ENCODE measurements around the gene ATXN7L3B. TPM values are rescaled to one million over a fixed set of nuclear protein-coding genes. Genes with fewer than 3 reads are reported as not detected.

Gene ATXN7L3B, protein sequence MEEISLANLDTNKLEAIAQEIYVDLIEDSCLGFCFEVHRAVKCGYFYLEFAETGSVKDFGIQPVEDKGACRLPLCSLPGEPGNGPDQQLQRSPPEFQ
- total RNA-seq (2022; extraction: Qiagen RNA extraction; ENCODE audit: low read depth), result 12.8 to 17.4 TPM (median 16.6 TPM) in 5 replicates

GRCh38 chr12:74537707-74538385 is at the start of gene ATXN7L3B:
TSS of gene ATXN7L3B (plus strand) at chr12:74537835. CDS start at chr12:74538113, 278 bp downstream.

Measured in A549 treated with RU486 at 1 μM for 4 hours (cell line).